H1 (cell line): Measurements from ENCODE around the gene EPB41L3. TPM values are rescaled to one million over a fixed set of nuclear protein-coding genes. Genes with fewer than 3 reads are reported as not detected.

Experiments
- CTCF ChIA-PET: fragments of 300-600 bp; sonication (Branson Sonifier 250); formaldehyde crosslinking; loops from one replicate; lab custom pipeline; 2021; ENCODE audit not compliant: partially characterized antibody; lab: Charles Lee
- POLR2A ChIA-PET: fragments of 300-600 bp; sonication (Branson Sonifier 250); formaldehyde crosslinking; loops from one replicate; lab custom pipeline; 2021; ENCODE audit warnings: inconsistent platforms; ENCODE audit not compliant: partially characterized antibody; lab: Charles Lee
- DNase-seq, 2 experiments: peaks; one replicate each; pipeline versions ENCODE4 v3.0.0 to v3.0.0-alpha.2; 2010 to 2022; ENCODE audit warnings: low spot score in 2 of 2, low read depth in 1 of 2, mixed read lengths in 1 of 2
- FAIRE-seq: peaks from 2 replicates; lab custom pipeline; 2011; peaks lifted over from hg19 to GRCh38; lab: Jason Lieb, UNC
- H2AFZ ChIP-seq: 2 replicates; pipeline ENCODE4 v1.8.1; 2012; ENCODE audit warnings: low read length, inconsistent platforms
- H2AK5ac ChIP-seq: 2 replicates; pipeline ENCODE4 v1.6.1; 2013; ENCODE audit warnings: low read depth, low read length
- H2BK120ac ChIP-seq: replicated peaks from 2 replicates; pipeline ENCODE3; 2013; ENCODE audit warnings: low read depth, low read length, inconsistent platforms
- H2BK12ac ChIP-seq: 2 replicates; pipeline ENCODE4 v1.6.1; 2013; ENCODE audit warnings: low read depth, low read length
- H2BK15ac ChIP-seq: 2 replicates; pipeline ENCODE4 v1.6.1; 2013; ENCODE audit warnings: low read length
- H2BK20ac ChIP-seq: 2 replicates; pipeline ENCODE4 v1.6.1; 2013; ENCODE audit warnings: low read length
- H2BK5ac ChIP-seq: 2 replicates; pipeline ENCODE4 v1.6.1; 2013; ENCODE audit warnings: low read depth, low read length
- H3K14ac ChIP-seq: 2 replicates; pipeline ENCODE4 v1.6.1; 2013; ENCODE audit warnings: inconsistent platforms; ENCODE audit not compliant: insufficient read length
- H3K18ac ChIP-seq: 2 replicates; pipeline ENCODE4 v1.6.1; 2013; ENCODE audit warnings: low read length; ENCODE audit errors: extremely low read depth
- H3K23ac ChIP-seq: 2 replicates; pipeline ENCODE4 v1.6.1; 2013; ENCODE audit warnings: inconsistent platforms; ENCODE audit not compliant: insufficient read length
- H3K23me2 ChIP-seq: 2 replicates; pipeline ENCODE4 v1.6.1; 2013; ENCODE audit warnings: low read depth, low read length
- H3K27ac ChIP-seq: 2 replicates; pipeline ENCODE4 v1.6.1; 2011; ENCODE audit warnings: low read depth, low read length, inconsistent platforms
- H3K27me3 ChIP-seq, 4 experiments: replicated peaks in 1 of 4; 1 replicate in 1 of 4; 2 replicates in 3 of 4; pipeline versions ENCODE4 v1.6.1 to v1.8.1; 2011 to 2013; ENCODE audit warnings: low read length in 3 of 4, mild to moderate bottlenecking in 3 of 4, inconsistent platforms in 2 of 4, mixed read lengths in 2 of 4, moderate library complexity in 1 of 4; ENCODE audit not compliant: control insufficient read depth in 3 of 4, insufficient read depth in 3 of 4; ENCODE audit errors: extremely low read depth in 1 of 4
- H3K36me3 ChIP-seq, 4 experiments: 2 replicates each; pipeline versions ENCODE4 v1.6.1 to v1.8.1; 2011 to 2013; ENCODE audit warnings: mild to moderate bottlenecking in 4 of 4, low read length in 3 of 4, moderate library complexity in 2 of 4, control low read depth in 1 of 4, inconsistent platforms in 1 of 4; ENCODE audit not compliant: insufficient read depth in 4 of 4, control insufficient read depth in 2 of 4
- H3K4ac ChIP-seq: replicated peaks from 2 replicates; pipeline ENCODE3; 2013; ENCODE audit warnings: low read length, low read depth, mixed read lengths, inconsistent platforms; ENCODE audit not compliant: insufficient read length
- H3K4me1 ChIP-seq, 4 experiments: replicated peaks in 1 of 4; 1 replicate in 1 of 4; 2 replicates in 3 of 4; pipeline versions ENCODE4 v1.6.1 to v1.8.1; 2011 to 2013; ENCODE audit warnings: low read length in 3 of 4, inconsistent platforms in 2 of 4, mixed read lengths in 1 of 4; ENCODE audit not compliant: insufficient read depth in 4 of 4, control insufficient read depth in 3 of 4
- H3K4me2 ChIP-seq, 2 experiments: 2 replicates each; pipeline versions ENCODE4 v1.6.1 to v1.8.1; 2011 to 2013; ENCODE audit warnings: low read depth in 2 of 2, low read length in 2 of 2, control low read depth in 1 of 2, inconsistent platforms in 1 of 2, mild to moderate bottlenecking in 1 of 2; ENCODE audit not compliant: insufficient read depth in 1 of 2
- H3K4me3 ChIP-seq, 4 experiments: fragments of 200-600, 300-600 bp in 1 of 4; sonication (generic), shearing (Covaris generic), sonication (Bioruptor Twin) in 1 of 4; 2 replicates each; pipeline versions ENCODE4 v1.5.1 to v1.8.1; 2011 to 2016; ENCODE audit warnings: low read length in 4 of 4, low read depth in 3 of 4, control low read depth in 2 of 4, inconsistent platforms in 2 of 4, mild to moderate bottlenecking in 2 of 4, mixed read lengths in 1 of 4, moderate library complexity in 1 of 4; ENCODE audit not compliant: insufficient read depth in 2 of 4; ENCODE audit errors: extremely low read depth in 1 of 4
- H3K56ac ChIP-seq: replicated peaks from 2 replicates; pipeline ENCODE3; 2013; ENCODE audit warnings: low read depth, mild to moderate bottlenecking, mixed read lengths, low read length, inconsistent platforms; ENCODE audit not compliant: insufficient read length
- H3K79me1 ChIP-seq: 2 replicates; pipeline ENCODE4 v1.6.1; 2013; ENCODE audit warnings: low read depth, low read length, control low read depth
- H3K79me2 ChIP-seq, 2 experiments: 2 replicates each; pipeline versions ENCODE4 v1.6.1 to v1.8.1; 2012 to 2013; ENCODE audit warnings: low read length in 2 of 2, mild to moderate bottlenecking in 2 of 2, inconsistent platforms in 1 of 2; ENCODE audit not compliant: insufficient read depth in 2 of 2, control insufficient read depth in 1 of 2
- H3K9ac ChIP-seq, 4 experiments: replicated peaks in 1 of 4; 1 replicate in 1 of 4; 2 replicates in 3 of 4; pipeline versions ENCODE4 v1.6.1 to v1.8.1; 2011 to 2013; ENCODE audit warnings: low read depth in 3 of 4, low read length in 3 of 4, control low read depth in 2 of 4, mild to moderate bottlenecking in 2 of 4, moderate library complexity in 2 of 4, inconsistent platforms in 1 of 4; ENCODE audit errors: extremely low read depth in 1 of 4
- H3K9me3 ChIP-seq, 2 experiments: 2 replicates each; pipeline versions ENCODE4 v1.6.1 to v1.8.1; 2012 to 2013; ENCODE audit warnings: mild to moderate bottlenecking in 2 of 2, moderate library complexity in 2 of 2, control low read depth in 1 of 2, inconsistent platforms in 1 of 2, low read depth in 1 of 2, low read length in 1 of 2, mixed read lengths in 1 of 2; ENCODE audit not compliant: insufficient read depth in 2 of 2
- H4K20me1 ChIP-seq, 2 experiments: replicated peaks in 1 of 2; 2 replicates each; pipeline versions ENCODE3 to v1.8.1; 2011 to 2013; ENCODE audit warnings: inconsistent platforms in 2 of 2, low read length in 2 of 2, mild to moderate bottlenecking in 1 of 2; ENCODE audit not compliant: insufficient read depth in 2 of 2, control insufficient read depth in 1 of 2
- H4K5ac ChIP-seq: 2 replicates; pipeline ENCODE4 v1.6.1; 2013; ENCODE audit warnings: low read length, low read depth, mixed read lengths, inconsistent platforms; ENCODE audit not compliant: insufficient read length
- H4K8ac ChIP-seq: 2 replicates; pipeline ENCODE4 v1.8.0; 2013; ENCODE audit warnings: mild to moderate bottlenecking, moderate library complexity, low read length, inconsistent platforms; ENCODE audit not compliant: insufficient read depth; ENCODE audit errors: extremely low read depth
- H4K91ac ChIP-seq: replicated peaks from 2 replicates; pipeline ENCODE3; 2013; ENCODE audit warnings: low read length, mixed read lengths, inconsistent platforms; ENCODE audit not compliant: insufficient read length
- ATF3 ChIP-seq: IDR thresholded peaks from 2 replicates; pipeline ENCODE4 v1.6.1; 2011; ENCODE audit warnings: low read depth, mild to moderate bottlenecking, low read length; ENCODE audit not compliant: insufficient read depth
- CBX8 ChIP-seq: fragments of 300-800, 300-1000 bp; sonication (generic); IDR thresholded peaks from 2 replicates; pipeline ENCODE4 v1.7.1; 2016; ENCODE audit warnings: low read depth, low read length, borderline replicate concordance
- CHD2 ChIP-seq: IDR thresholded peaks from 2 replicates; pipeline ENCODE4 v1.6.1; 2012; ENCODE audit warnings: low read length, improper control_type of control experiment
- CTBP2 ChIP-seq: IDR thresholded peaks from 2 replicates; pipeline ENCODE4 v1.7.0; 2011; ENCODE audit warnings: borderline replicate concordance, mild to moderate bottlenecking, moderate library complexity, mixed read lengths, low read length; ENCODE audit not compliant: insufficient read depth, insufficient read length
- EP300 ChIP-seq, 2 experiments: IDR thresholded peaks; 1 replicate in 1 of 2; 2 replicates in 1 of 2; pipeline ENCODE4 v1.6.1; 2011 to 2012; ENCODE audit warnings: low read depth in 2 of 2, low read length in 2 of 2, mild to moderate bottlenecking in 2 of 2, borderline replicate concordance in 1 of 2, inconsistent platforms in 1 of 2, moderate library complexity in 1 of 2
- FOSL1 ChIP-seq: IDR thresholded peaks from 2 replicates; pipeline ENCODE4 v1.6.1; 2011; ENCODE audit warnings: mild to moderate bottlenecking, low read depth, low read length, moderate library complexity; ENCODE audit not compliant: insufficient read depth
- JUND ChIP-seq: IDR thresholded peaks from 2 replicates; pipeline ENCODE4 v1.6.1; 2011; ENCODE audit warnings: mild to moderate bottlenecking, improper control_type of control experiment, low read length
- POLR2A ChIP-seq, 2 experiments: IDR thresholded peaks; 1 replicate in 1 of 2; 2 replicates in 1 of 2; pipeline ENCODE4 v1.6.1; 2011; ENCODE audit warnings: low read depth in 2 of 2, low read length in 2 of 2, mild to moderate bottlenecking in 2 of 2; ENCODE audit errors: control extremely low read depth in 1 of 2
- POU5F1 ChIP-seq: IDR thresholded peaks from 2 replicates; pipeline ENCODE4 v1.6.1; 2011; ENCODE audit warnings: low read depth, mild to moderate bottlenecking, low read length, moderate library complexity
- RFX5 ChIP-seq: IDR thresholded peaks from 2 replicates; pipeline ENCODE4 v1.6.1; 2011; ENCODE audit warnings: low read depth, low read length, improper control_type of control experiment, borderline replicate concordance
- SAP30 ChIP-seq: fragments of 300-600 bp; sonication (generic); IDR thresholded peaks from 2 replicates; pipeline ENCODE4 v1.7.1; 2012; ENCODE audit warnings: low read length, moderate library complexity, mild to moderate bottlenecking, inconsistent platforms; ENCODE audit not compliant: insufficient read depth, insufficient replicate concordance
- SIX5 ChIP-seq: IDR thresholded peaks from 2 replicates; pipeline ENCODE4 v1.6.1; 2011; ENCODE audit warnings: mild to moderate bottlenecking, low read depth, low read length
- SP4 ChIP-seq: IDR thresholded peaks from 2 replicates; pipeline ENCODE4 v1.6.1; 2012; ENCODE audit warnings: low read length, inconsistent platforms
- TAF1 ChIP-seq: IDR thresholded peaks from 2 replicates; pipeline ENCODE4 v1.6.1; 2011; ENCODE audit warnings: mild to moderate bottlenecking, low read depth, low read length
- WGBS, 2 experiments: shearing (Covaris generic) in 1 of 2; methylation state at CpG; one replicate each; pipeline versions ENCODE4 v1.1.6 to v1.1.7; 2013 to 2015; ENCODE audit warnings: low lambda C conversion rate in 2 of 2, mixed read lengths in 2 of 2, inconsistent platforms in 1 of 2, low coverage in 1 of 2, missing lambda C conversion rate in 1 of 2; ENCODE audit not compliant: insufficient replicate concordance in 2 of 2, insufficient coverage in 1 of 2, insufficient read length in 1 of 2; ENCODE audit errors: extremely low coverage in 1 of 2, missing lambda C conversion rate in 1 of 2; 5-methylcytosine and 5-hydroxymethylcytosine counted together
- polyA plus RNA-seq, 7 experiments: library from polyadenylated mRNA; depleted of rRNA in 3 of 7; stranded (reverse) in 5 of 7; unstranded in 2 of 7; fragments of >200 nt in 5 of 7; fragments of 200-250 nt in 2 of 7; gene quantifications; 1 replicate in 5 of 7; 2 replicates in 1 of 7; 4 replicates in 1 of 7; pipeline versions ENCODE4 v1.2.1 to v1.2.3, GENCODE V29; 2011 to 2013; ENCODE audit warnings: missing spikeins in 2 of 7, mixed read lengths in 2 of 7
- total RNA-seq: library from RNA; stranded (reverse); fragmentation: NEBNext Ultra II Directional; extraction: Animal tissue kit (Norgen Biotek cat#: 25700); gene quantifications from 2 replicates; pipeline ENCODE4 v1.2.1, GENCODE V29; 2021

EPB41L3 gene
- total and polyA plus RNA-seq, 2 of the 8 experiments (the other 6 are each of a cell fraction or from before 2014, with no cell fraction given) = 7.9 to 16.1 TPM

GRCh38 chr18:5481621-5482020, 62.2 kb downstream of the EPB41L3 start:
- Histone ChIP-seq H2BK5ac (no peak overlapping the region), H2BK15ac (no peak overlapping the region), H4K8ac (no peak overlapping the region), H3K4ac (no peak overlapping the region), H4K20me1 (no peaks in the 10 kb centered on the region), H3K14ac (no peak overlapping the region), H3K4me1 (peaks cover 2 to 9% (median 8%) of the 10 kb centered on the region in 4 experiments; a peak in 5 of 7 replicates), H3K9me3 (no peaks in the 10 kb centered on the region), H3K4me2 (no peak overlapping the region), H4K91ac (no peak overlapping the region), H3K23me2 (no peaks in the 10 kb centered on the region), H3K23ac (no peak overlapping the region), H2BK12ac (peak overlapping the region; percentile 72; the same call in 1 of the 2 replicates), H3K56ac (no peak overlapping the region), H3K36me3 (no peaks in the 10 kb centered on the region), H2BK20ac (no peak overlapping the region; the same call in 1 of the 2 replicates), H3K27me3 (no peaks in the 10 kb centered on the region), H4K5ac (no peak overlapping the region), H3K79me1 (no peaks in the 10 kb centered on the region), H3K79me2 (no peaks in the 10 kb centered on the region), H3K18ac (no peak overlapping the region; the same call in 1 of the 2 replicates), H3K4me3 (no peak overlapping the region), H3K9ac (no peak overlapping the region), H3K27ac (no peak overlapping the region), H2AK5ac (no peak overlapping the region; the same call in 1 of the 2 replicates), H2BK120ac (no peak overlapping the region), H2AFZ (no peak overlapping the region)
- POLR2A ChIA-PET = no interaction called here
- no peak for DNase-seq
- FAIRE-seq = no peak
- CTCF ChIA-PET = interaction anchor here (1.1 kb wide), 1 partner anchor 65 kb away, joined by 5 read pairs; no protein-coding TSS in a partner anchor
- WGBS, 2 experiments = 94% methylated on average over 5 of the region's 5 CpGs; no CpG with 5 or more reads in 1 of the 2 experiments
- no peak for TF ChIP-seq TAF1
- no peak for TF ChIP-seq JUND
- no peak for TF ChIP-seq EP300 (IDR thresholded peaks at IDR 0.05; ENCODE audit: borderline replicate concordance in 1 of 2, low read depth in 2 of 2, low read length in 2 of 2)
- TF ChIP-seq ATF3 = no peak
- no peak for TF ChIP-seq CTBP2
- no peak for TF ChIP-seq CBX8
- TF ChIP-seq RFX5 = no peak
- no peak for TF ChIP-seq SAP30
- no peak for TF ChIP-seq SP4
- no peak for TF ChIP-seq POU5F1
- no peak for TF ChIP-seq CHD2
- TF ChIP-seq FOSL1 = no peak
- no peak for TF ChIP-seq SIX5
- TF ChIP-seq POLR2A (IDR thresholded peaks at IDR 0.05; ENCODE audit: control extremely low read depth in 1 of 2, low read depth in 2 of 2, low read length in 2 of 2) = no peak
